GM19193 (cell line): ENCODE measurements around the gene LBR.

Experiments used
- POLR2A ChIP-seq: IDR thresholded peaks from 4 replicates; pipeline ENCODE4 v1.6.1; 2011; ENCODE audit not compliant: insufficient read depth, insufficient read length; ENCODE audit errors: extremely low read depth

LBR gene

DNA sequence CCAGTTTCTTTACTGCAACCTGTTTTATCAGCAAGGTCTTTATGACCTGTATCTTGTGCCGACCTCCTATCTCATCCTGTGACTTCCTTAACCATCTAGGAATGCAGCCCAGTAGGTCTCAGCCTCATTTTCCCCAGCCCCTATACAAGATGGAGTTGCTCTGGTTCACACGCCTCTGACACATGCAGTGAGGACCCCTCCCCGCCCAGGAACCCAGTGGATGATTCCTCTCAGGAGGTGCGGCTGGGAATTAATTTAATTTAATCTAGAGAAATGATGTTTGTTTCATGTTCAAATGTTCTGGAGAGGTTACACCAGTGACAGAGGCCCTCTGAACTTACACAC is 39.0 kb upstream of the LBR start:
- no peak for TF ChIP-seq POLR2A

DNA sequence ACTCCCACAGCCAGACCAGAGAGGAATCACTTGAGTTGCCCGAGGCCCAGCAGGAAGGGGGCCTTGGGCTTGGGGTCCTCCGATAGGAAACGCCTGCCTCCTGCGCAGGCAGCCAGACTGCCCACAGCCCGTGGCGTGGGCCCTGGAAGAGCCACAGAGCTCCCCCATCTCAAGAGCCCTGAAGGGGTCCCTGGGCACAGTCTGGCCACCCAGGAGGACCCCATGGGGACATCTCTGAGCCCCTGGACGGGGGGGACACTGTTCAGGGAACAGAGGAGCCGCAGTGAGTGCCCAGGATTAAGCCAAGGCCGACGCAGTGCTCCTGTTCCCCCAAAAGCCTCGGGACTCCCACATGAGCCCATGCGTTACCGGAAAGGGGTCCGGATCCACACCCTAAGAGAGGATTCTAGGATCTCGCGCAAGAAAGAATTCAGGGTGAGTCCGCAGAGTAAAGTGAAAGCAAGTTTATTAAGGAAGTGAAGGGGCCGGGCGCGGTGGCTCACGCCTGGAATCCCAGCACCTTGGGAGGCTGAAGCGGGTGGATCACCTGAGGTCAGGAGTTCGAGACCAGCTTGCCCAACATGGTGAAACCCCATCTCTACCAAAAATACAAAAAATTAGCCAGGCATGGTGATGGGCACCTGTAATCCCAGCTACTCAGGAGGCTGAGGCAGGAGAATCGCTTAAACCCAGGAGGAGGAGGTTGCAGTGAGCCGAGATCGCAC is 38.1 kb upstream of the LBR start:
- no peak for TF ChIP-seq POLR2A

DNA sequence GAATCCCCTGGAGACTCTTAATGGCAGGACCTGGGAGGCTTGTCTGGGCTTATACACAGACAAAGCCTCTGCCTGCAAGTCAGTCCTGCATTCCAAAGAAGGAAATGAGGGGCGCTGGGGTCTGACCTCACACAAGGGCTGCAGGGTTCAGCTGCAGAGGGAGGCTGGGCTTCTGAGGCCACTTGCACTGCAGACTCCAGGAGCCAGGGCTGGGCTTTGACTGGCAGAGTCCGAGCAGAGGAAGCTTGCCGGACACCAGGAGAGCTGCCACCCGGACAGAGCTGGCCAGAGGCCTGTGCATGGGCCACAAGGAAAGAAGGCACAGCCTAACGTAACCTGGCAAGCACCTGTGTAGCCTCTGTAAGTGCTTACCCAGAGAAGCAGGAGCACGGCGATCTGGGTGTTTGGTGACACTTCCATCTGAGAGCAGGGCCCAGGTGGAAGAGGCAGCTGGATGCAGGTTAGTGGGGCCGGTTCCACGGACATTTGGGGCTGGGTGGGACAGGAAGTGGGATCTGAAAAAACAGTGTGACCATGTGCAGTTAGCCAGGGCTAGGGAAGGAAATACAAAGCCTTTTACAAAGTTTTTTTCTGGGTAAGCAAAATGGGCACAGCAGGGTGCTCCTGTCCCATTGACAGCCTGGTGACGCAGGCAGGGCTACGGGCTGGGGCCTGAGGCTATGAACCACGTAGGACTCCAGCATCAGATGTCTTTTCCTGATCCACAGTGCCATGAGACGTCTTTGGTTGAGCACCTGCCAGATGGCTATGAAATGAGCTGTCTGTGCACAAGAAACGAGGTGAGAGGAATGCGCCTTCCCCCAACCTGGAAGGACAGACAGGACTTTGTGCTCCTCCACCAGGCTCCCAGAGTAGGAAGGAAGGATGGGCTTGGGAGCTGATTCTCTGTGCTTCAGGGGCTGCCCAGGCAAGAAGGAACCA is 37.3 kb upstream of the LBR start:
- TF ChIP-seq POLR2A = no peak

DNA sequence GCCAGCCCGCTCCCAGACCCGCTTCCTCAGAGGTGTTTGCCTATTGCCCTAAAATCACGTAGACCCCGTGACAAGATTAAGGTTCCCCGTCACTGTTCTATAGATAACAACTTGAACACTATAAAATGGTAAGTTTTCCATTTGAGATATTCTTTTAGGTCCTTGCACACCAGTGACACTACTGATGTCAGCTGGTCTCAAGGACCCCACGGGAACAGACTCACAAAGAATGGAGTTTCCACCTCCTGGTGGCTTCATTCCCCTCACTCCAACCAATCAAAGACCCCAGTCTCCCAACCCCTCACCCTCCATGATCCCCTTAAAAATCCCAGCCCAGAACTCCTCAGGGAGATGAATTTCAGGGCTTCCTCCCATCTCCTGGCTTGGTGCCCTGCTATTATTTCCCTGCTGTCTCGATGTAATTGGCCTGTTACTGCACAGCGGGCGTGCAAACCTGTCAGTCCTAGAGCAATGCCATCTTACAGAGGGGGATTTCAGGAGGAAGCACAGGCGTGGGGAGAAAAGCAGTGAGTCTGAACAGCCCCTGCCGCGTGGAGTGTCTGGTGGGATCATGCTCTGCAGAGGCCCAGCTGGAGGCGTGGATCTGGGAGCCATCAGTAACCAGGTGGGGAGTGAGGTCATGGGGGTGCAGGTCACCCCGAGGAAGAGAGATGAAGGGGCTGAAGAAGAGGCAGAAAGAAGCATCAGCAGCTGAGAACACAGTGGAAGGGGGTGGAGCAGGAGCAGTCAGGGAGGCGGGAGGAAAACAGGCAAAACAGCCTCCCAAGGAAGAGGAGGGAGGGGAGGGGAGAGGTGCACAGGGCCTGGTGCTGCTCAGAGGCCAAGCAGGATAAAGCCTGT is 35.1 kb upstream of the LBR start:
- TF ChIP-seq POLR2A = no peak

DNA sequence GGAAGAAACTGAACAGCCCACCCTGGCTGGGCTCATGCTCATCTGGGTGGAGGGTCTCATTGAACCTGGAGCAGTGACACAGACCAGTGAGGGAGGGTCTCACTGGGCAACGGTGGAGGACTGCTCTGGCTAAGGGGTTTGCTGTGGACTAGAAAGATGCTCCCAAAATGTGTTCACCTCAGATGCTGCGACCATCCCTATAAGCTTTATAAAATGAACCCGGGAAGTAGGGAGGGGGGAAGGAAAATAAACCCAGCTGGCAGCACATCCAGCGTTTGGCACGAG is 34.5 kb upstream of the LBR start:
- TF ChIP-seq POLR2A = no peak

DNA sequence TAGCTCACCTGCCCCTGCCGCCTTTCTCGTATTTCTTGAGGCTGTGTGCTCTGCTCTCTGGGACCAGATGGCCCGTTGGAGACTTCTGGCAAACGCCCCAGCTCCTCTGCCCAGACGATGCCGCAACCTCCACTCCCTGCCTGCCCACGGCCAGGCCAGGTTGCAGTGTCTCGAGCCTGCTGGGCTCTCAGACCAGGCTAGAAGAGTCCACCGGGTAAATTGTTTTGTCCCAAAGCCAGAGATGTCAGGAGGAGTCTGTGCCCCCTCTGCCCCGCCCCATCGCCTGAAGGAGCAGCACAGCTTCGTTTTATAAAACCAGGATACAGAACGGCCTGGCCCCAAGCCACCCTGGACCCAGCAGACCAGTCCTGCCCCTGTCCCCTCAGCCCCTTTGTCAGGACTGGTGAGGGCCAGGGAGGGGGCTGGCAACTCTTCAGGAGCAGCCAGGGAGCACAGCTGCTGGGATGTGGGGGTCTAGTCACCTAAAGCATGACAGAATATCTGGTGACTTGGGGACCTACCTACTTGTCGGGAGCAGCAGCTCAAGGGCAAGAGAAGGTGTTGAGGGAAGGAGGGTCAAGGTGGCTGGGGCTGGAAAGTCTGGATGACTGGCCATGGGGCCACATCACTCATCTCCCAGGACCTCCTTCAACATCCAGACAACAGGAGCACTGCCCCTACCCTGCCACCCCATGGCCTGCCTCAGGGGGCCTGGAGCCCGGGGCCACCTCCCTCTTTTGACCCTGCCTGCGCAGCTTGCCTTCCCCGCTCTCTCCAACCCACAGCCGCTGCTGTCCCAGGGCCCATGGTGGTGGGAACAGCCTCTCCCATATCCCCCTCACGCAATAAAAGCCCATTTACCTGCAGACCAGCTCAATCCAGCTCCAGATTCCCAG is 33.9 kb upstream of the LBR start:
- TF ChIP-seq POLR2A = no peak

DNA sequence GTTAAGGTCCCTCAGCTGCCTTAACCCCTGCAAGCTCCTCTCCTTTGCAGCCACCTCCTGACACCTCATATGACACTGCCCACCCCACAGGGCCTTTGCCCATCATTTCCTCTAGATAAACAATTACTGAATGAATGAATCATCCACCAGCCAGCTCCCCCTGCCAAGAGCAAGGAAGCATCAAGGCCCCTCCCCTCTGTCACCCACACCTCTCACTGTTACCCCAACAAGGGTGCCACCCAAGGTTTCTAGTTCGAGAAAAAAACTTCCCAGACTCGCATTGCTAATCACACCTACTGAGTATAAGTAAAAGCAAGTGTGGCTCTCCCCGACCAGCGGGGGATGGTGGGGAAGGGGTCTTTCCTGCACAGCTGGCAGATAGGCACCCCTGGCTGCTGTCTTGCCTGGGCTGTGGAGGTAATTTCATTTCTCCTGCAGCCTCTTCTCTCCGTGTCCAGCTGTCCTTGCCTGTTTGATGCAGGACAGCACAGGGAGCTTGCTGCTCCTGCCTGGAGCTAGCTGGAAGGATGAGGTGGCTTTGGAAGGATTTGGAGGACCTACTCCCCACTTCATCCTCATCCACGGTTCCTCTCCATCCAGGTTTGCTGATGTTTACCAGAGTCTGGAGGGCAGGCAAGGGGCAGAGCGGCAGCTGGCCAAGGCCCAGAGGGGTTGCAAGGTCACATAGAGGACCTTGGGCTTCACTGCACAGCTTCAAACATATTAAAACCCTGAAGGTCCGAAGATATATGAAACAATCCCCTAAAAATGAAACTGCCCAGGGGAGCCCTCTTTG is 33.1 kb upstream of the LBR start:
- no peak for TF ChIP-seq POLR2A

DNA sequence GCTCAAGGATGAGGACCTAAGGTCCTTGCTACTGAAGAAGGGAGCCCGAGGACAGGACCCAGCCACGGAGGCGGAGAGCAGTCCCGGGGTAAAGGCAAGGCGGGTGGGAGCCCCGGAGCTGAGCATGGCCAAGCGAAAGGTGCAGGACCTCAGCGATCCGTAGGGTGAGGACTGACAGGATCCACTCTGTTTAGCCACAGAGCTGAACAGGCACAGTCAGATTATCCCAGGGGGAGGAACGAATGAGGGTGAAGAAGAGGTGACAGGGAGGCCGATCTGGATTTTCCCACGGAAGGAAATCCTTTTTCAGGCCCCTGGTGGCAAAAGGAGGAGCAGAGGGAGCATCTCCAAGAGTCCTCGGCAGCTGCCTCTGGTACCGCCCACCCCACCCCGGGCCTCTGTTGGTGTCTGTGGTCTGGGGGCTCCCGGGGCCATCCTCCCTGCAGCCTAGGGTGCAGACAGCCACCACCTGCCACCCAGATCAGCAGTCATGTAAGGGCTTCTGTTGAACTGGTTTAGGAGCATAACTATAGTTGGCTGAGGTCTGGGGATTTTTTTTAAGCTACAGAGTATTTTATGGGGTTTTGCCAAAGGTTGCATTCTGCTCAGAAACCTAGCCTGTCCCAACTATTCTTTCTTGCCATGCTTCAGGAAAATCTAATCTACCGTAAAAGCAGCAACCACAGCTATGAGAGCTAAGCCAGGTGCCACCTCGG is 32.3 kb upstream of the LBR start:
- TF ChIP-seq POLR2A = no peak

DNA sequence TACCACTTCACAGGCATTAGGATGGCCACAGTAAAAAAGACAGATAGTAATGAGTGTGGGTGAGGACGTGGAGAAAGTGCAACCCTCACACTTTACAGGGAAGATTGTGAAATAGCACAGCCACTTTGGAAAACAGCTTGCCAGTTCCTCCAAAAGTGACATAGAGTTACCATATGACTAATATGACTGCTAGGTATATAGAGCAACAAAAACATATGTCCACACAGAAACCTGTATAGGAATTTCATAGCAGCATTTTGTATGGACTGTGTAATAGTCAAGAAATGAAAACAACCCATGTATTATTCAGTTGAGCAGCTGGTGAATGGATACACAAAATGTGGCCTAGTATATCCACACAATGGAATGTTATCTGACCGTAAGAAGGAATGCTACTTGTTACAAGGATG is 30.4 kb upstream of the LBR start:
- TF ChIP-seq POLR2A = no peak

DNA sequence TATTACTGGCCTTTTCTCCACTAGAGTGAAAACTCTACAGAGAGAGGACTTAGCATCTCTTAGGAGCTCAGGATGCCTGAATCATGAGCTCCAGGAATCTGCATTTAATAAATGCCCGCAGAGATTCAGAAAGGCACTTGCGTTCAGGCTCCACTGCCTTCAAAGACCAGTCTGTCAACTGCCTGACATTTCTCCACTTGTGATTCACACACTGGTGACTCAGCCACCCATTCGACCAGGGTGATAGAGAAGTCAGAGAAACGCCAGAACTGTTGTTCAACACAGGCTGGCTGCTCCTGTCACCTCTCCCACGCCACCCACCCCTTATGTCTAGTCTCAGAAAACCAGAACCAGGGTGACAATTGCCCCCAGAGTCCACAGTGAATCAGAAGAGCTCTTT is 26.9 kb upstream of the LBR start:
- TF ChIP-seq POLR2A = no peak

DNA sequence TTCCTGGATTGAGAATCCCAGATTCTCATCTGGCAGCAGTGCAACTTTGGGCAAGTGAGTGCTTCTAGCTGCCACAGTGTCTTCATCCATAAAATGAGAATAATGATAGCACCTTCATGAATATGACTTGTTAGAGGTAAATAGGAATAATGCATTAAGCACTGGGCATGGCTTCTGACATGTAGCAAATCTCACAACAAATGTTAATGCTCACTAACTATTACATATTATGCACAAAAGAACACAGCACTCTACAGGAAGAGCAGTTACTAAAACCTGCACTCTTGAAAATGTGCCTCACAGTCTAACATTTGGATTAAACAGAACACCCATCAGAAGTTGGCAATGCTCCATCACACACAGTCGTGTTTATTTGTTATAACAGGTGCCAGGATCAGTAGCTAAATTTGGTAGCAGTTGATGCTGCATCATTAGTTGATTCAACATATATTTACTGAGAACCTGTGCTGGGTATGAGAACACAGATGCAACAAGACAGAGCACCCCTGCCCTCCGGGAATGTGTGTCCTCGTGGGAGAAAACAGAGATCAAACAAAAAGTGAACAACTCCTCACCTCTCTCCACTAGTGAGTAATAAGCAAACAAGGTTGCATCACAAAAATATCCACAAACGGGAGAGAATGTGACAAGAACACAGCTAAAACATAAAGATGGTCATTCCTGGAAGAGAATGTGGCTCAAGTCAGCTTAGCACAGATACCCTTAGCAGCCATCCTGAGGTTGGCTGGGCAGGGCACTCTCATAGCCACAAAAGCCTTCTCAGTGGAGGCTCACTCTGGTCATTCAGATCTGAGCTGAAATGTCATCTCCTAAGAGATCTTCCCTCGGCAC is 26.2 kb upstream of the LBR start:
- no peak for TF ChIP-seq POLR2A

DNA sequence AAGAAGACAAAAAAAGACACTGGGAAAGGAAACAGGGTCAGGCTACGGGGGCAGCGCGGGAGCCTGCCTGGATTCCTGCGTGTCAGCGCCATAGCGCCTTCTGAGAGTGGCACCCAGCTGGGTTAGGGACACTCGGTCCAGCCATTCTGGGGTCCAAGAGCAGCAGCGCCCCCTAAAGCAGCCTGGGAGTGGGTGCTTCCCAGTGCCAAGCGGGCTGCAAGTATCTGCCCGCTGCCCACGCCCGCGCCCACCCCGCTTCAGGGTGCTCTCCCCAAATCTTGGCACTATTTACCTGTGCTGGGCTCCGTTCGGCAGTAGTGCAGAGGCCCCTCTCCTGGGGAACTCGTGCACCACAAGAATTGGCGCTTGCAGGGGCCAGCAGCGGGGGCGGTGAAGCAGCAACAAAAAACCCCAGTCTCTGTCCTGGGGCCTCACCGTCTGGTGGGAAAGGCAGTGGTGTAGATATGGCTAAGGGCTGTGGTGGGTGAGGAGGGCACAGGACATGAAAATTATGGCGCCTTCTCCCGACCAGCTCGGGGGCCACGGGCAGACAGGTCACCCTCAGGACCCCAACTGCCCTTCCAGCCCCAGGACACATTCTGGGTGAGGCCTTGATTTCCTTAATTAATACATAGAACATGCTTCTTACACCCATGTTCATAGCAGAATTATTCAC is 24.1 kb upstream of the LBR start:
- no peak for TF ChIP-seq POLR2A
